Activated CD8-positive, alpha-beta memory T cell treated with anti-CD3 and anti-CD28 coated beads, Interleukin-2, amount 50 U/mL, for 24 hours (primary cell): ENCODE measurements around the gene MPC1L.
"Not testable (repeated sequence)": the region's sequence is repeated elsewhere in the genome, so short reads cannot be mapped to it uniquely, and the experiment has no call there.

Source experiments
- DNase-seq: peaks from one replicate; pipeline ENCODE4 v3.0.0-alpha.2; 2020; ENCODE audit errors: extremely low read depth

Gene MPC1L

GRCh38 chrX:40623139-40623536, at the start of gene MPC1L:
TSS of gene MPC1L (plus strand) at chrX:40623428. CDS start at chrX:40623566, 138 bp downstream.
- DNase-seq: no peak

GRCh38 chrX:40573763-40574162, 49.5 kb upstream of the MPC1L start:
- DNase-seq: no peak

GRCh38 chrX:40575411-40575810, 47.8 kb upstream of the MPC1L start:
- not testable (repeated sequence) for DNase-seq

- DNase-seq: no peak
These were observed 46.9 kb upstream of the MPC1L start for GRCh38 chrX:40576291-40576690.

GRCh38 chrX:40578039-40578695, 45.1 kb upstream of the MPC1L start:
- DNase-seq: no peak

GRCh38 chrX:40579141-40579540, 44.1 kb upstream of the MPC1L start:
- DNase-seq: no peak

- no peak for DNase-seq
These were observed 43.2 kb upstream of the MPC1L start for GRCh38 chrX:40579900-40580536.

- DNase-seq: peak; percentile 75
These were observed 42.5 kb upstream of the MPC1L start, which contains the start of gene ATP6AP2 for GRCh38 chrX:40580537-40581335. TSS of gene ATP6AP2 (plus strand) at chrX:40580970. CDS start at chrX:40581066, 96 bp downstream.

GRCh38 chrX:40581336-40581920, 41.8 kb upstream of the MPC1L start:
- no peak for DNase-seq

- not testable (repeated sequence) for DNase-seq
These were observed 41.0 kb upstream of the MPC1L start for GRCh38 chrX:40582178-40582577.

GRCh38 chrX:40582811-40583210, 40.4 kb upstream of the MPC1L start:
- no peak for DNase-seq

GRCh38 chrX:40587623-40588022, 35.6 kb upstream of the MPC1L start:
- DNase-seq: not testable (repeated sequence)

GRCh38 chrX:40589616-40590321, 33.5 kb upstream of the MPC1L start:
- not testable (repeated sequence) for DNase-seq

- DNase-seq: no peak
These were observed 19.8 kb upstream of the MPC1L start for GRCh38 chrX:40603446-40603845.

- no peak for DNase-seq
These were observed 15.8 kb upstream of the MPC1L start for GRCh38 chrX:40607381-40607780.

- DNase-seq: no peak
These were observed 10.7 kb upstream of the MPC1L start for GRCh38 chrX:40612511-40612910.

GRCh38 chrX:40615976-40616375, 7.3 kb upstream of the MPC1L start:
- DNase-seq: no peak

- DNase-seq: no peak
These were observed 5.7 kb upstream of the MPC1L start for GRCh38 chrX:40617566-40617965.

GRCh38 chrX:40622479-40623138, 619 bp upstream of the MPC1L start:
- DNase-seq: no peak

- no peak for DNase-seq
These were observed 437 bp downstream of the MPC1L start for GRCh38 chrX:40623665-40624064.

GRCh38 chrX:40625294-40625693, 2.1 kb downstream of the MPC1L start:
- no peak for DNase-seq
